Caco-2 (cell line): Measurements from ENCODE around the gene GIT2. TPM values are rescaled to one million over a fixed set of nuclear protein-coding genes. Genes with fewer than 3 reads are reported as not detected.

Experiments
- BruUV-seq: library from RNA; stranded (reverse); fragments of 400-500 nt; replicated peaks from 2 replicates; lab custom pipeline; 2021; lab: Mats Ljungman, UMichigan
- CTCF ChIA-PET: fragments of 300-600 bp; sonication (Branson Sonifier 250); formaldehyde crosslinking; loops from one replicate; lab custom pipeline; 2022; ENCODE audit warnings: antibody characterized with exemption; lab: Charles Lee
- POLR2A ChIA-PET: fragments of 300-600 bp; sonication (Branson Sonifier 250); formaldehyde crosslinking; loops from one replicate; lab custom pipeline; 2022; ENCODE audit warnings: antibody characterized with exemption; lab: Charles Lee
- DNase-seq, 2 experiments: peaks; one replicate each; pipeline versions ENCODE4 v3.0.0 to v3.0.0-alpha.2; 2020 to 2022
- H3K27me3 ChIP-seq: replicated peaks from 2 replicates; pipeline ENCODE4 v1.6.0; 2011; ENCODE audit warnings: low read length; ENCODE audit not compliant: control insufficient read depth, insufficient read depth
- H3K36me3 ChIP-seq: 2 replicates; pipeline ENCODE4 v1.5.1; 2011; ENCODE audit warnings: low read length; ENCODE audit not compliant: control insufficient read depth, insufficient read depth
- H3K4me1 ChIP-seq: fragments of 250-450 bp; sonication (Bioruptor Pico); 2 replicates; pipeline ENCODE4 v1.5.1; 2020; ENCODE audit warnings: mild to moderate bottlenecking
- H3K4me3 ChIP-seq: 2 replicates; pipeline ENCODE4 v1.5.1; 2011; ENCODE audit warnings: low read depth, mild to moderate bottlenecking, control low read depth, low read length
- H3K9me3 ChIP-seq: fragments of 250-450 bp; sonication (Bioruptor Pico); 2 replicates; pipeline ENCODE4 v1.5.1; 2020; ENCODE audit warnings: mild to moderate bottlenecking, moderate library complexity
- H3K27ac Mint-ChIP-seq: one replicate; pipeline ENCODE4 v1.8.0; 2022; ENCODE audit warnings: mixed read lengths; ENCODE audit not compliant: unreplicated experiment
- H3K27me3 Mint-ChIP-seq: one replicate; pipeline ENCODE4 v1.8.0; 2022; ENCODE audit warnings: mixed read lengths; ENCODE audit not compliant: insufficient read depth, unreplicated experiment
- H3K36me3 Mint-ChIP-seq: one replicate; pipeline ENCODE4 v1.8.0; 2022; ENCODE audit warnings: mild to moderate bottlenecking, mixed read lengths; ENCODE audit not compliant: insufficient read depth, unreplicated experiment
- H3K4me1 Mint-ChIP-seq: one replicate; pipeline ENCODE4 v1.8.0; 2022; ENCODE audit warnings: low read depth, mixed read lengths; ENCODE audit not compliant: unreplicated experiment
- H3K4me3 Mint-ChIP-seq: one replicate; pipeline ENCODE4 v1.8.0; 2022; ENCODE audit warnings: mild to moderate bottlenecking, moderate library complexity, mixed read lengths; ENCODE audit not compliant: unreplicated experiment
- H3K9me3 Mint-ChIP-seq: one replicate; pipeline ENCODE4 v1.8.0; 2022; ENCODE audit warnings: mixed read lengths; ENCODE audit not compliant: unreplicated experiment
- intact Hi-C: fragments of 100-400 bp; cut with micrococcal nuclease; formaldehyde crosslinking; loops from one replicate; pipeline ENCODE4 v1.10.0; 2022; ENCODE audit not compliant: unreplicated experiment
- total RNA-seq: library from RNA; stranded (reverse); gene quantifications from 2 replicates; pipeline ENCODE4 v1.2.3, GENCODE V29; 2022
- TF ChIP-seq, protein P1 (sequence below), 2 experiments: fragments of 200-600 bp in 1 of 2; IDR thresholded peaks; 1 replicate in 1 of 2; 2 replicates in 1 of 2; pipeline versions ENCODE4 v1.5.1 to v1.8.0; 2011 to 2022; ENCODE audit warnings: antibody characterized with exemption in 1 of 2, control low read depth in 1 of 2, inconsistent platforms in 1 of 2, low read depth in 1 of 2, low read length in 1 of 2, mild to moderate bottlenecking in 1 of 2, moderate library complexity in 1 of 2; ENCODE audit not compliant: insufficient read depth in 1 of 2, severe bottlenecking in 1 of 2, unreplicated experiment in 1 of 2

The GIT2 gene
- total RNA-seq, 1 experiment from 2014 or later: 29.3 TPM

DNA sequence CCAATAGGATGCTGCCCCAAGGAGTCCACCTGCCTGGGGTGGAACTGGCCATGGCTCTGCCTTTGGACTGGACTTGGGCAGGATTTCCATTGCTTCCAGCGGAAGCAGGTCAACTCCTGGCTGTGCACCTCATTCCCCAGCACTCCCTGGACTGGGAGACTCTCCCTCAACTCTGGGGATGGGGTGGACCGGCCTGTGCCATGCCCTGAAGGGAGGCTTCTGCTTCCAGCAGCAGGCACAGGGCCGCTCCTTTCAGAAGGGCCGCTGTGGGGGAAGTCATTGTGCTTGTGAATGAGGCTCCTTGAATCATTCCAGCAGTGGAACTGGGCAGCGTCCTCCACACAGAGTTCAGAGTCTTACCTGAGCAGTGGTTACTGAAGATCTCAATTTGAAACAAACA, 73.1 kb downstream of the GIT2 start:
- Mint-ChIP-seq H3K9me3 (no peaks in the 10 kb centered on the region), H3K27ac (no peak overlapping the region), H3K27me3 (no peaks in the 10 kb centered on the region), H3K4me1 (no peaks in the 10 kb centered on the region), H3K4me3 (no peak overlapping the region), H3K36me3 (peaks cover 12% of the 10 kb centered on the region)
- H3K27me3 ChIP-seq: no peaks in the 10 kb centered on the region
- no peak for DNase-seq
- no TSS peak for BruUV-seq
- TF ChIP-seq, protein P1, sequence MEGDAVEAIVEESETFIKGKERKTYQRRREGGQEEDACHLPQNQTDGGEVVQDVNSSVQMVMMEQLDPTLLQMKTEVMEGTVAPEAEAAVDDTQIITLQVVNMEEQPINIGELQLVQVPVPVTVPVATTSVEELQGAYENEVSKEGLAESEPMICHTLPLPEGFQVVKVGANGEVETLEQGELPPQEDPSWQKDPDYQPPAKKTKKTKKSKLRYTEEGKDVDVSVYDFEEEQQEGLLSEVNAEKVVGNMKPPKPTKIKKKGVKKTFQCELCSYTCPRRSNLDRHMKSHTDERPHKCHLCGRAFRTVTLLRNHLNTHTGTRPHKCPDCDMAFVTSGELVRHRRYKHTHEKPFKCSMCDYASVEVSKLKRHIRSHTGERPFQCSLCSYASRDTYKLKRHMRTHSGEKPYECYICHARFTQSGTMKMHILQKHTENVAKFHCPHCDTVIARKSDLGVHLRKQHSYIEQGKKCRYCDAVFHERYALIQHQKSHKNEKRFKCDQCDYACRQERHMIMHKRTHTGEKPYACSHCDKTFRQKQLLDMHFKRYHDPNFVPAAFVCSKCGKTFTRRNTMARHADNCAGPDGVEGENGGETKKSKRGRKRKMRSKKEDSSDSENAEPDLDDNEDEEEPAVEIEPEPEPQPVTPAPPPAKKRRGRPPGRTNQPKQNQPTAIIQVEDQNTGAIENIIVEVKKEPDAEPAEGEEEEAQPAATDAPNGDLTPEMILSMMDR (IDR thresholded peaks at IDR 0.05; ENCODE audit: insufficient read depth in 1 of 2, low read depth in 1 of 2, low read length in 1 of 2, severe bottlenecking in 1 of 2, unreplicated experiment in 1 of 2): no peak
- no peaks in the 10 kb centered on the region for H3K4me1 ChIP-seq
- H3K36me3 ChIP-seq: peaks cover 1% of the 10 kb centered on the region; the same call in 1 of the 2 replicates
- intact Hi-C loops: no loop called here
- POLR2A ChIA-PET: no interaction called here
- no peak overlapping the region for H3K4me3 ChIP-seq
- CTCF ChIA-PET: no interaction called here
- no peaks in the 10 kb centered on the region for H3K9me3 ChIP-seq

DNA sequence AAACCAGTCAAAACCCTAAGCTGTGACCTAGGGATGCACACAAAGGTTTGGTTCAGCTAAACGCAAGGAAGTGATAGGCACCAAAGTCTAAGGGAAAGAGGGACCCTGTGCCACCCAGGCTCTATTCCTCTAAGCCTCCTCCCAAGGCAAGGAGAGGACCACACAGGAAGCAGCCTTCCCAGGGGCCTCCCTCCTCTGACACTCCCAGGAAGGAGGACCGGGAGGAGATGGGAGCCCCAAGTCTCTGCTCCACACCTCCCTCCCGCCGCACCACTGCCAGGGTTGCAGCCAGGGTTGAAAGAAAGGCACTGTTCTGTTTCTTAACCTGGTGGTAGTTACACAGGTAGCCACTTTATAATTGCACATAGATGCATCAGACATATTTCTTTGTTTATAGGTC, 74.2 kb downstream of the GIT2 start:
- Mint-ChIP-seq H3K4me1 (no peaks in the 10 kb centered on the region), H3K36me3 (peaks cover 6% of the 10 kb centered on the region), H3K4me3 (no peak overlapping the region), H3K27ac (no peak overlapping the region), H3K9me3 (no peaks in the 10 kb centered on the region), H3K27me3 (no peaks in the 10 kb centered on the region)
- no peaks in the 10 kb centered on the region for H3K9me3 ChIP-seq
- TF ChIP-seq, protein P1 (IDR thresholded peaks at IDR 0.05; ENCODE audit: insufficient read depth in 1 of 2, low read depth in 1 of 2, low read length in 1 of 2, severe bottlenecking in 1 of 2, unreplicated experiment in 1 of 2): no peak
- POLR2A ChIA-PET: no interaction called here
- no peaks in the 10 kb centered on the region for H3K4me1 ChIP-seq
- CTCF ChIA-PET: no interaction called here
- intact Hi-C loops: no loop called here
- no peak overlapping the region for H3K4me3 ChIP-seq
- DNase-seq: no peak
- no TSS peak for BruUV-seq
- H3K36me3 ChIP-seq: peaks cover 1% of the 10 kb centered on the region; the same call in 1 of the 2 replicates
- H3K27me3 ChIP-seq: no peaks in the 10 kb centered on the region

DNA sequence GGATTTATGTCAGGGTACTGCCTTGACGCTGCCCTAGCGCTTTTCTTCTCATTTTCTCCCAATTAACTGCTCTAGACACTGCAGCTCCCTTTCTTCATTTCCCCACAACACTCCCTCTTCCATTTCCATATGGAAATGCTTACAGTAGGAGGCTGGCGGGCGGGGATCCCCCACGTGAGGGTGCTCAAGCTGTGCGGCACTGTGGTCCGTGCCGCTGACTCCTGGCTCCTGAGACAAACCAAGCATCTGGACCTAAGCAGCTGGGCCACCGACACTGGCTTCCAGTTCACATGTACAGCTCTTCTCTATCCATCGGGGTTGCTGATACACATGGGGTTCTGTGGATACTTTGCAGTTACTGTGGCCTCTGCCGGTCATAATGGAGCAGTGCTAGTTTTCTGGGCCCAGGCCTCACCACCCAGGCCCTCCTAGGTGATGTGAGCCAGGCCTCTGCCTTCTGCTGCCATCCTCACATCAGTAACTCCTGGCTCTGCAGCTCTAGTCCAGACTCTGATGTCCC, 75.8 kb downstream of the GIT2 start:
- no peak overlapping the region for H3K4me3 Mint-ChIP-seq
- no TSS peak for BruUV-seq
- no peaks in the 10 kb centered on the region for H3K9me3 Mint-ChIP-seq
- no peaks in the 10 kb centered on the region for H3K4me1 ChIP-seq
- H3K9me3 ChIP-seq: no peaks in the 10 kb centered on the region
- H3K4me1 Mint-ChIP-seq: no peaks in the 10 kb centered on the region
- intact Hi-C loops: no loop called here
- no peak overlapping the region for H3K4me3 ChIP-seq
- no peaks in the 10 kb centered on the region for H3K27me3 ChIP-seq
- H3K36me3 ChIP-seq: peaks cover 1% of the 10 kb centered on the region; the same call in 1 of the 2 replicates
- CTCF ChIA-PET: interaction anchor here (0.7 kb wide), 1 partner anchor 20 kb away, joined by 3 read pairs; the partner anchor contains the start of gene TCHP
- TF ChIP-seq, protein P1 (IDR thresholded peaks at IDR 0.05; ENCODE audit: insufficient read depth in 1 of 2, low read depth in 1 of 2, low read length in 1 of 2, severe bottlenecking in 1 of 2, unreplicated experiment in 1 of 2): no peak
- H3K27ac Mint-ChIP-seq: no peak overlapping the region
- H3K27me3 Mint-ChIP-seq: no peaks in the 10 kb centered on the region
- peaks cover 11% of the 10 kb centered on the region for H3K36me3 Mint-ChIP-seq
- POLR2A ChIA-PET: no interaction called here
- DNase-seq: no peak
